ENCODE data around the gene USP15.
"Not testable (repeated sequence)": the region's sequence is repeated elsewhere in the genome, so short reads cannot be mapped to it uniquely, and the experiment has no call there.

Gene USP15

GRCh38 chr12:62434494-62435302, 174.5 kb downstream of the USP15 start:
- DNase-seq (ENCODE audit: insufficient read length, low spot score) = no peak
- no peak for FAIRE-seq

- DNase-seq (ENCODE audit: insufficient read length, low spot score) (no peak), FAIRE-seq (peak; percentile 65)
Measured at GRCh38 chr12:62435303-62436163, 175.3 kb downstream of the USP15 start.

GRCh38 chr12:62436164-62436503, 175.9 kb downstream of the USP15 start:
- DNase-seq (ENCODE audit: insufficient read length, low spot score) (no peak), FAIRE-seq (no peak)

GRCh38 chr12:62438098-62438692, 178.0 kb downstream of the USP15 start:
- peak; percentile 8 for FAIRE-seq
- no peak for DNase-seq (ENCODE audit: insufficient read length, low spot score)

- no peak for FAIRE-seq
- DNase-seq (ENCODE audit: insufficient read length, low spot score) = no peak
Measured at GRCh38 chr12:62446754-62447452, 186.7 kb downstream of the USP15 start.

GRCh38 chr12:62448436-62448835, 188.2 kb downstream of the USP15 start:
- FAIRE-seq (no peak), DNase-seq (ENCODE audit: insufficient read length, low spot score) (no peak)

GRCh38 chr12:62455429-62455828, 195.2 kb downstream of the USP15 start:
- not testable (repeated sequence) for DNase-seq (ENCODE audit: insufficient read length, low spot score); FAIRE-seq

- FAIRE-seq (no peak), DNase-seq (ENCODE audit: insufficient read length, low spot score) (no peak)
Measured at GRCh38 chr12:62458626-62459025, 198.4 kb downstream of the USP15 start.

- DNase-seq (ENCODE audit: insufficient read length, low spot score) = no peak
- no peak for FAIRE-seq
Measured at GRCh38 chr12:62459976-62460375, 199.8 kb downstream of the USP15 start.

- not testable (repeated sequence) for FAIRE-seq; DNase-seq (ENCODE audit: insufficient read length, low spot score)
Measured at GRCh38 chr12:62461171-62461837, 201.1 kb downstream of the USP15 start.

GRCh38 chr12:62463252-62463651, 203.0 kb downstream of the USP15 start:
- DNase-seq (ENCODE audit: insufficient read length, low spot score); FAIRE-seq: not testable (repeated sequence)
